ENCODE results near the gene RSPH6A. TPM values are rescaled to one million over a fixed set of nuclear protein-coding genes. Genes with fewer than 3 reads are reported as not detected.
A peak's percentile ranks its signal among the peaks of the same experiment; 100 is the strongest.

Gene RSPH6A
- polyA plus RNA-seq, 6 donors from 2014 or later, result not detected

- Mint-ChIP-seq H3K4me1 (peaks cover 4 to 9% (median 5%) of the 10 kb centered on the region in 3 donors), H3K36me3 (peaks cover 25 to 26% of the 10 kb centered on the region in 2 donors), H3K9me3 (no peaks in the 10 kb centered on the region), H3K4me3 (no peak overlapping the region), H3K27me3 (no peaks in the 10 kb centered on the region), H3K27ac (peak overlapping the region in 1 of 6 donors; percentile 50)
- DNase-seq, result no peak
- no peak for ATAC-seq (ENCODE audit: low read depth in 2 of 2)
Measured at GRCh38 chr19:45847663-45848062, 32.6 kb upstream of the RSPH6A start.

GRCh38 chr19:45842198-45842597 lies 27.1 kb upstream of the RSPH6A start:
- H3K4me3 Mint-ChIP-seq, result no peak overlapping the region
- H3K9me3 Mint-ChIP-seq, result no peaks in the 10 kb centered on the region
- H3K27ac Mint-ChIP-seq, result no peak overlapping the region
- no peak for ATAC-seq (ENCODE audit: low read depth in 2 of 2)
- peaks cover 25 to 28% of the 10 kb centered on the region in 2 donors for H3K36me3 Mint-ChIP-seq
- peaks cover 0 to 2% (median 0%) of the 10 kb centered on the region in 3 donors for H3K4me1 Mint-ChIP-seq
- DNase-seq, result no peak
- H3K27me3 Mint-ChIP-seq, result no peaks in the 10 kb centered on the region

GRCh38 chr19:45834970-45835369 lies 19.9 kb upstream of the RSPH6A start:
- ATAC-seq (ENCODE audit: low read depth in 2 of 2), result no peak
- H3K27ac Mint-ChIP-seq, result peak overlapping the region in 1 of 6 donors; percentile 79
- peaks cover 15 to 40% of the 10 kb centered on the region in 2 donors for H3K36me3 Mint-ChIP-seq

GRCh38 chr19:45828945-45829344 lies 13.8 kb upstream of the RSPH6A start:
- Mint-ChIP-seq H3K27me3 (no peaks in the 10 kb centered on the region), H3K4me1 (peaks cover 0 to 8% (median 0%) of the 10 kb centered on the region in 3 donors), H3K9me3 (no peaks in the 10 kb centered on the region), H3K27ac (peak overlapping the region in 1 of 6 donors; percentile 63), H3K4me3 (no peak overlapping the region), H3K36me3 (peaks cover 14 to 41% of the 10 kb centered on the region in 2 donors)
- ATAC-seq (ENCODE audit: low read depth in 2 of 2) (no peak), DNase-seq (no peak)

More at GRCh38 chr19:45834970-45835369, 19.9 kb upstream of the RSPH6A start:
- no peaks in the 10 kb centered on the region for H3K27me3 Mint-ChIP-seq
- DNase-seq, result no peak
- H3K9me3 Mint-ChIP-seq, result no peaks in the 10 kb centered on the region
- peaks cover 0 to 7% (median 2%) of the 10 kb centered on the region in 3 donors for H3K4me1 Mint-ChIP-seq
- no peak overlapping the region for H3K4me3 Mint-ChIP-seq

- ATAC-seq (ENCODE audit: low read depth in 2 of 2), result no peak
- no peak for DNase-seq
- Mint-ChIP-seq H3K27me3 (no peaks in the 10 kb centered on the region), H3K27ac (peak overlapping the region in 2 of 6 donors; percentile 36 to 63), H3K4me3 (no peak overlapping the region), H3K36me3 (peaks cover 14 to 41% of the 10 kb centered on the region in 2 donors), H3K9me3 (no peaks in the 10 kb centered on the region), H3K4me1 (peaks cover 0 to 8% (median 0%) of the 10 kb centered on the region in 3 donors)
Measured at GRCh38 chr19:45828523-45828922, 13.4 kb upstream of the RSPH6A start.

- Mint-ChIP-seq H3K4me1 (peaks cover 0 to 8% (median 0%) of the 10 kb centered on the region in 3 donors), H3K27ac (peak overlapping the region in 1 of 6 donors; percentile 36), H3K36me3 (peaks cover 14 to 41% of the 10 kb centered on the region in 2 donors), H3K4me3 (no peak overlapping the region), H3K27me3 (no peaks in the 10 kb centered on the region), H3K9me3 (no peaks in the 10 kb centered on the region)
- ATAC-seq (ENCODE audit: low read depth in 2 of 2), result no peak
- no peak for DNase-seq
Measured at GRCh38 chr19:45827459-45828093, 12.5 kb upstream of the RSPH6A start.

GRCh38 chr19:45826934-45827333 lies 11.8 kb upstream of the RSPH6A start:
- ATAC-seq (ENCODE audit: low read depth in 2 of 2), result no peak

GRCh38 chr19:45825917-45826893 lies 11.1 kb upstream of the RSPH6A start:
- Mint-ChIP-seq H3K4me3 (no peak overlapping the region), H3K9me3 (no peaks in the 10 kb centered on the region), H3K4me1 (peaks cover 0 to 11% (median 0%) of the 10 kb centered on the region in 3 donors), H3K27me3 (no peaks in the 10 kb centered on the region), H3K36me3 (peaks cover 10 to 40% of the 10 kb centered on the region in 2 donors), H3K27ac (peak overlapping the region in 2 of 6 donors; percentile 36 to 66)
- DNase-seq (no peak), ATAC-seq (ENCODE audit: low read depth in 2 of 2) (no peak)

More at GRCh38 chr19:45826934-45827333, 11.8 kb upstream of the RSPH6A start:
- DNase-seq, result no peak
- Mint-ChIP-seq H3K36me3 (peaks cover 14 to 41% of the 10 kb centered on the region in 2 donors), H3K9me3 (no peaks in the 10 kb centered on the region), H3K4me1 (peaks cover 0 to 8% (median 0%) of the 10 kb centered on the region in 3 donors), H3K4me3 (no peak overlapping the region), H3K27me3 (no peaks in the 10 kb centered on the region), H3K27ac (no peak overlapping the region)

GRCh38 chr19:45825263-45825605 lies 10.1 kb upstream of the RSPH6A start:
- Mint-ChIP-seq H3K27me3 (no peaks in the 10 kb centered on the region), H3K27ac (peak overlapping the region in 3 of 6 donors; percentile 36 to 84 (median 82)), H3K9me3 (no peaks in the 10 kb centered on the region), H3K4me1 (peaks cover 0 to 12% (median 0%) of the 10 kb centered on the region in 3 donors), H3K4me3 (no peak overlapping the region), H3K36me3 (peaks cover 10 to 39% of the 10 kb centered on the region in 2 donors)
- DNase-seq, result no peak
- ATAC-seq (ENCODE audit: low read depth in 2 of 2), result no peak

GRCh38 chr19:45824531-45825262 lies 9.6 kb upstream of the RSPH6A start:
- Mint-ChIP-seq H3K4me3 (no peak overlapping the region), H3K27ac (peak overlapping the region in 1 of 6 donors; percentile 80), H3K9me3 (no peaks in the 10 kb centered on the region), H3K27me3 (no peaks in the 10 kb centered on the region), H3K36me3 (peaks cover 9 to 34% of the 10 kb centered on the region in 2 donors), H3K4me1 (peaks cover 0 to 12% (median 0%) of the 10 kb centered on the region in 3 donors)
- DNase-seq (no peak), ATAC-seq (ENCODE audit: low read depth in 2 of 2) (no peak)

- Mint-ChIP-seq H3K27ac (no peak overlapping the region), H3K27me3 (no peaks in the 10 kb centered on the region), H3K4me3 (no peak overlapping the region), H3K36me3 (peaks cover 5 to 27% of the 10 kb centered on the region in 2 donors), H3K4me1 (peaks cover 0 to 12% (median 4%) of the 10 kb centered on the region in 3 donors), H3K9me3 (no peaks in the 10 kb centered on the region)
- no peak for ATAC-seq (ENCODE audit: low read depth in 2 of 2)
- no peak for DNase-seq
Measured at GRCh38 chr19:45824041-45824471, 8.9 kb upstream of the RSPH6A start.

- no peaks in the 10 kb centered on the region for H3K9me3 Mint-ChIP-seq
- DNase-seq (no peak), ATAC-seq (ENCODE audit: low read depth in 2 of 2) (no peak)
- H3K4me3 Mint-ChIP-seq, result peak overlapping the region in 1 of 8 donors; percentile 5
- peaks cover 3 to 19% of the 10 kb centered on the region in 2 donors for H3K36me3 Mint-ChIP-seq
- H3K27me3 Mint-ChIP-seq, result no peaks in the 10 kb centered on the region
- H3K27ac Mint-ChIP-seq, result peak overlapping the region in 1 of 6 donors; percentile 62
- peaks cover 0 to 7% (median 4%) of the 10 kb centered on the region in 3 donors for H3K4me1 Mint-ChIP-seq
Measured at GRCh38 chr19:45823182-45823581, 8.1 kb upstream of the RSPH6A start.

- Mint-ChIP-seq H3K4me3 (no peak overlapping the region), H3K4me1 (peaks cover 0 to 4% (median 4%) of the 10 kb centered on the region in 3 donors), H3K27me3 (no peaks in the 10 kb centered on the region), H3K27ac (no peak overlapping the region), H3K9me3 (no peaks in the 10 kb centered on the region), H3K36me3 (peaks cover 0 to 14% of the 10 kb centered on the region in 2 donors)
- ATAC-seq (ENCODE audit: low read depth in 2 of 2) (no peak), DNase-seq (no peak)
Measured at GRCh38 chr19:45822716-45823115, 7.6 kb upstream of the RSPH6A start.

Data from naive B cell (primary cell).